MG63 (cell line): Measurements from ENCODE around the gene CIRBP. TPM values are rescaled to one million over a fixed set of nuclear protein-coding genes. Genes with fewer than 3 reads are reported as not detected.

Source experiments
- DNase-seq: peaks from one replicate; pipeline ENCODE4 v3.0.0-alpha.2; 2020
- H3K27me3 ChIP-seq: fragments of 250-450 bp; sonication (Bioruptor Pico); 2 replicates; pipeline ENCODE4 v1.5.1; 2020; ENCODE audit warnings: mild to moderate bottlenecking, moderate library complexity
- H3K36me3 ChIP-seq: fragments of 250-450 bp; sonication (Bioruptor Pico); 2 replicates; pipeline ENCODE4 v1.5.1; 2020; ENCODE audit warnings: mild to moderate bottlenecking, moderate library complexity
- H3K4me3 ChIP-seq: fragments of 250-450 bp; sonication (Bioruptor Pico); 2 replicates; pipeline ENCODE4 v1.5.1; 2020; ENCODE audit warnings: mild to moderate bottlenecking, moderate library complexity
- H3K9me3 ChIP-seq: fragments of 250-450 bp; sonication (Bioruptor Pico); 2 replicates; pipeline ENCODE4 v1.5.1; 2020; ENCODE audit warnings: mild to moderate bottlenecking, moderate library complexity
- total RNA-seq: library from RNA; depleted of rRNA; stranded (reverse); fragments of >200 nt; shearing (Covaris generic); gene quantifications from 2 replicates; pipeline ENCODE4 v1.2.3, GENCODE V29; 2014; ENCODE audit warnings: low replicate concordance

CIRBP gene
- total RNA-seq, 1 experiment from 2014 or later, result 68.5 TPM

GRCh38 chr19:1278074-1278473 lies 8.9 kb downstream of the CIRBP start:
- Histone ChIP-seq H3K4me3 (no peak overlapping the region), H3K9me3 (no peaks in the 10 kb centered on the region), H3K27me3 (no peaks in the 10 kb centered on the region), H3K36me3 (peaks cover 21% of the 10 kb centered on the region)
- DNase-seq, result no peak

- H3K4me3 ChIP-seq, result no peak overlapping the region
- no peaks in the 10 kb centered on the region for H3K9me3 ChIP-seq
- H3K36me3 ChIP-seq, result peaks cover 14% of the 10 kb centered on the region
- H3K27me3 ChIP-seq, result no peaks in the 10 kb centered on the region
- DNase-seq, result no peak
Measured at GRCh38 chr19:1278713-1279660, 9.9 kb downstream of the CIRBP start.

- H3K4me3 ChIP-seq, result no peak overlapping the region
- peaks cover 6% of the 10 kb centered on the region for H3K36me3 ChIP-seq
Measured at GRCh38 chr19:1279782-1280341, 10.7 kb downstream of the CIRBP start.

GRCh38 chr19:1280636-1281568 lies 11.8 kb downstream of the CIRBP start:
- peaks cover 3% of the 10 kb centered on the region for H3K36me3 ChIP-seq
- no peak for DNase-seq

More at GRCh38 chr19:1279782-1280341, 10.7 kb downstream of the CIRBP start:
- H3K27me3 ChIP-seq, result peaks cover under 1% of the 10 kb centered on the region; the same call in 1 of the 2 replicates
- no peaks in the 10 kb centered on the region for H3K9me3 ChIP-seq
- DNase-seq, result peak; percentile 57

GRCh38 chr19:1281569-1282287 lies 12.6 kb downstream of the CIRBP start:
- Histone ChIP-seq H3K4me3 (no peak overlapping the region), H3K36me3 (peaks cover 3% of the 10 kb centered on the region), H3K9me3 (no peaks in the 10 kb centered on the region), H3K27me3 (peaks cover 3% of the 10 kb centered on the region)
- DNase-seq, result no peak

More at GRCh38 chr19:1280636-1281568, 11.8 kb downstream of the CIRBP start:
- Histone ChIP-seq H3K4me3 (no peak overlapping the region), H3K27me3 (peaks cover 3% of the 10 kb centered on the region; the same call in 1 of the 2 replicates), H3K9me3 (no peaks in the 10 kb centered on the region)

GRCh38 chr19:1282588-1283206 lies 13.6 kb downstream of the CIRBP start:
- Histone ChIP-seq H3K9me3 (no peaks in the 10 kb centered on the region), H3K36me3 (peaks cover 3% of the 10 kb centered on the region), H3K4me3 (no peak overlapping the region), H3K27me3 (peaks cover 3% of the 10 kb centered on the region)
- DNase-seq, result no peak

- H3K4me3 ChIP-seq, result no peak overlapping the region
- H3K36me3 ChIP-seq, result peaks cover 3% of the 10 kb centered on the region
- peaks cover 3% of the 10 kb centered on the region for H3K27me3 ChIP-seq
- no peaks in the 10 kb centered on the region for H3K9me3 ChIP-seq
- no peak for DNase-seq
Measured at GRCh38 chr19:1283207-1283916, 14.2 kb downstream of the CIRBP start.

GRCh38 chr19:1283917-1284292 lies 14.8 kb downstream of the CIRBP start:
- no peak for DNase-seq
- H3K9me3 ChIP-seq, result no peaks in the 10 kb centered on the region
- peaks cover 3% of the 10 kb centered on the region for H3K27me3 ChIP-seq
- no peak overlapping the region for H3K4me3 ChIP-seq
- H3K36me3 ChIP-seq, result peaks cover 3% of the 10 kb centered on the region

- peaks cover 3% of the 10 kb centered on the region for H3K27me3 ChIP-seq
- no peak for DNase-seq
Measured at GRCh38 chr19:1284293-1284978, 15.3 kb downstream of the CIRBP start.

GRCh38 chr19:1284979-1285736 lies 16.0 kb downstream of the CIRBP start:
- H3K9me3 ChIP-seq, result no peaks in the 10 kb centered on the region
- no peak for DNase-seq
- no peaks in the 10 kb centered on the region; the same call in 1 of the 2 replicates for H3K36me3 ChIP-seq
- H3K4me3 ChIP-seq, result no peak overlapping the region
- peaks cover 3% of the 10 kb centered on the region for H3K27me3 ChIP-seq

More at GRCh38 chr19:1284293-1284978, 15.3 kb downstream of the CIRBP start:
- no peaks in the 10 kb centered on the region for H3K9me3 ChIP-seq
- H3K4me3 ChIP-seq, result no peak overlapping the region
- peaks cover 3% of the 10 kb centered on the region for H3K36me3 ChIP-seq

- no peak within 1 kb of the TSS for H3K4me3 ChIP-seq
- no peak for DNase-seq
- H3K27me3 ChIP-seq, result peaks cover 3% of the 10 kb centered on the region
- H3K36me3 ChIP-seq, result no peaks in the 10 kb centered on the region
- H3K9me3 ChIP-seq, result no peaks in the 10 kb centered on the region
Measured at GRCh38 chr19:1285737-1286360, 16.7 kb downstream of the CIRBP start, which contains the start of gene EFNA2. Gene EFNA2 (plus strand): TSS chr19:1285873. CDS start chr19:1286169, 296 bp downstream.

- Histone ChIP-seq H3K9me3 (no peaks in the 10 kb centered on the region), H3K36me3 (no peaks in the 10 kb centered on the region), H3K4me3 (no peak overlapping the region), H3K27me3 (peaks cover 3% of the 10 kb centered on the region)
- DNase-seq, result no peak
Measured at GRCh38 chr19:1286487-1287353, 17.6 kb downstream of the CIRBP start.
